ENCODE results near the gene GREM2.

- no peak for TF ChIP-seq CTCF (conservative IDR thresholded peaks at IDR 0.05; ENCODE audit: low read depth in 2 of 2)
- TF ChIP-seq POLR2AphosphoS5 (IDR thresholded peaks at IDR 0.05; ENCODE audit: low read depth): no peak
- TF ChIP-seq EZH2 (IDR thresholded peaks at IDR 0.05; ENCODE audit: low read depth, unreplicated experiment): no peak
- TF ChIP-seq ZNF114 (CRISPR knock-in tag; IDR thresholded peaks at IDR 0.05): no peak
- no peak for TF ChIP-seq EZH2phosphoT487 (IDR thresholded peaks at IDR 0.05; ENCODE audit: unreplicated experiment)
- TF ChIP-seq, protein P1, sequence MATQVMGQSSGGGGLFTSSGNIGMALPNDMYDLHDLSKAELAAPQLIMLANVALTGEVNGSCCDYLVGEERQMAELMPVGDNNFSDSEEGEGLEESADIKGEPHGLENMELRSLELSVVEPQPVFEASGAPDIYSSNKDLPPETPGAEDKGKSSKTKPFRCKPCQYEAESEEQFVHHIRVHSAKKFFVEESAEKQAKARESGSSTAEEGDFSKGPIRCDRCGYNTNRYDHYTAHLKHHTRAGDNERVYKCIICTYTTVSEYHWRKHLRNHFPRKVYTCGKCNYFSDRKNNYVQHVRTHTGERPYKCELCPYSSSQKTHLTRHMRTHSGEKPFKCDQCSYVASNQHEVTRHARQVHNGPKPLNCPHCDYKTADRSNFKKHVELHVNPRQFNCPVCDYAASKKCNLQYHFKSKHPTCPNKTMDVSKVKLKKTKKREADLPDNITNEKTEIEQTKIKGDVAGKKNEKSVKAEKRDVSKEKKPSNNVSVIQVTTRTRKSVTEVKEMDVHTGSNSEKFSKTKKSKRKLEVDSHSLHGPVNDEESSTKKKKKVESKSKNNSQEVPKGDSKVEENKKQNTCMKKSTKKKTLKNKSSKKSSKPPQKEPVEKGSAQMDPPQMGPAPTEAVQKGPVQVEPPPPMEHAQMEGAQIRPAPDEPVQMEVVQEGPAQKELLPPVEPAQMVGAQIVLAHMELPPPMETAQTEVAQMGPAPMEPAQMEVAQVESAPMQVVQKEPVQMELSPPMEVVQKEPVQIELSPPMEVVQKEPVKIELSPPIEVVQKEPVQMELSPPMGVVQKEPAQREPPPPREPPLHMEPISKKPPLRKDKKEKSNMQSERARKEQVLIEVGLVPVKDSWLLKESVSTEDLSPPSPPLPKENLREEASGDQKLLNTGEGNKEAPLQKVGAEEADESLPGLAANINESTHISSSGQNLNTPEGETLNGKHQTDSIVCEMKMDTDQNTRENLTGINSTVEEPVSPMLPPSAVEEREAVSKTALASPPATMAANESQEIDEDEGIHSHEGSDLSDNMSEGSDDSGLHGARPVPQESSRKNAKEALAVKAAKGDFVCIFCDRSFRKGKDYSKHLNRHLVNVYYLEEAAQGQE (IDR thresholded peaks at IDR 0.05; ENCODE audit: unreplicated experiment): no peak
Measured at GRCh38 chr1:240616018-240616417, 4.1 kb upstream of the GREM2 start.
